NCI-H2171 treated with DMSO at 0.1 percent for 48 hours (cell line): ENCODE results near the gene SLC9A3.

Experiments
- DNase-seq: peaks from one replicate; lab custom pipeline; 2025; lab: John Stamatoyannopoulos, UW

The SLC9A3 gene

GRCh38 chr5:428754-429452 lies 95.3 kb downstream of the SLC9A3 start:
- no peak for DNase-seq

GRCh38 chr5:428219-428618 lies 96.0 kb downstream of the SLC9A3 start:
- no peak for DNase-seq

GRCh38 chr5:427415-428087 lies 96.7 kb downstream of the SLC9A3 start:
- no peak for DNase-seq

- DNase-seq = no peak
These were observed 97.8 kb downstream of the SLC9A3 start for GRCh38 chr5:426392-426976.

GRCh38 chr5:425714-426113 lies 98.5 kb downstream of the SLC9A3 start:
- peak; percentile 45 for DNase-seq

GRCh38 chr5:424301-425110 lies 99.7 kb downstream of the SLC9A3 start:
- DNase-seq = no peak

GRCh38 chr5:423626-424261 lies 100.5 kb downstream of the SLC9A3 start:
- no peak for DNase-seq

GRCh38 chr5:423233-423565 lies 101.0 kb downstream of the SLC9A3 start:
- DNase-seq = no peak

- no peak for DNase-seq
These were observed 101.7 kb downstream of the SLC9A3 start for GRCh38 chr5:422323-423232.

- no peak for DNase-seq
These were observed 102.3 kb downstream of the SLC9A3 start for GRCh38 chr5:421901-422300.

- DNase-seq = no peak
These were observed 102.9 kb downstream of the SLC9A3 start for GRCh38 chr5:421287-421880.

- no peak for DNase-seq
These were observed 103.5 kb downstream of the SLC9A3 start for GRCh38 chr5:420632-421286.
